Neural cell (in vitro differentiated cells): ENCODE results near the gene HPSE2. TPM values are rescaled to one million over a fixed set of nuclear protein-coding genes. Genes with fewer than 3 reads are reported as not detected.

ENCODE experiments used
- H2AFZ ChIP-seq: fragments of 200-600, 300-800 bp; sonication (generic), shearing (Covaris generic); 2 replicates; pipeline ENCODE4 v1.6.0; 2014; ENCODE audit warnings: low read depth, mild to moderate bottlenecking, antibody characterized with exemption, low read length, moderate library complexity
- H3F3A ChIP-seq: fragments of 200-600 bp; shearing (Covaris generic); 2 replicates; pipeline ENCODE4 v1.6.1; 2016; ENCODE audit warnings: mild to moderate bottlenecking, moderate library complexity, mixed read lengths, antibody characterized with exemption, low read length; ENCODE audit not compliant: insufficient read depth, poor library complexity, severe bottlenecking
- H3K27ac ChIP-seq: fragments of 200-600, 300-800 bp; sonication (generic), shearing (Covaris generic); 2 replicates; pipeline ENCODE4 v1.5.1; 2014; ENCODE audit warnings: mild to moderate bottlenecking, low read length, moderate library complexity
- H3K27me3 ChIP-seq: fragments of 300-800, 200-600 bp; sonication (generic), shearing (Covaris generic); 2 replicates; pipeline ENCODE4 v1.6.0; 2014; ENCODE audit warnings: mild to moderate bottlenecking, low read depth, low read length, moderate library complexity; ENCODE audit not compliant: insufficient read depth
- H3K36me3 ChIP-seq: fragments of 300-800, 200-600 bp; sonication (generic), shearing (Covaris generic); 2 replicates; pipeline ENCODE4 v1.5.1; 2014; ENCODE audit warnings: mild to moderate bottlenecking, antibody characterized with exemption, low read length, moderate library complexity; ENCODE audit not compliant: insufficient read depth
- H3K4me2 ChIP-seq: fragments of 300-800, 200-600 bp; sonication (generic), shearing (Covaris generic); 2 replicates; pipeline ENCODE4 v1.6.0; 2014; ENCODE audit warnings: mild to moderate bottlenecking, low read length
- H3K4me3 ChIP-seq: fragments of 300-800, 200-600 bp; sonication (generic), shearing (Covaris generic); 2 replicates; pipeline ENCODE4 v1.5.1; 2014; ENCODE audit warnings: mild to moderate bottlenecking, low read length, moderate library complexity
- H3K79me2 ChIP-seq: fragments of 200-600 bp; shearing (Covaris generic); replicated peaks from 2 replicates; pipeline ENCODE4 v1.6.0; 2014; ENCODE audit warnings: mild to moderate bottlenecking, low read length, moderate library complexity; ENCODE audit not compliant: insufficient read depth
- H3K9ac ChIP-seq: fragments of 300-800, 200-600 bp; sonication (generic), shearing (Covaris generic); 2 replicates; pipeline ENCODE4 v1.6.1; 2016; ENCODE audit warnings: mild to moderate bottlenecking, low read length, mixed read lengths
- H3K9me2 ChIP-seq: fragments of 200-600 bp; shearing (Covaris generic); 2 replicates; pipeline ENCODE4 v1.6.1; 2016; ENCODE audit warnings: mild to moderate bottlenecking, low read length, mixed read lengths; ENCODE audit not compliant: insufficient read depth
- H3K9me3 ChIP-seq: fragments of 200-600, 300-800 bp; sonication (generic), shearing (Covaris generic); 2 replicates; pipeline ENCODE4 v1.6.1; 2016; ENCODE audit warnings: mild to moderate bottlenecking, mixed run types, low read length, moderate library complexity, mixed read lengths
- H4K20me1 ChIP-seq: fragments of 200-600 bp; shearing (Covaris generic); 2 replicates; pipeline ENCODE4 v1.6.1; 2016; ENCODE audit warnings: mild to moderate bottlenecking, mixed run types; ENCODE audit not compliant: insufficient read depth
- CTCF ChIP-seq: fragments of 450-650 bp; IDR thresholded peaks from 2 replicates; pipeline ENCODE4 v1.5.1; 2014; ENCODE audit warnings: antibody characterized with exemption, mild to moderate bottlenecking, moderate library complexity; ENCODE audit not compliant: poor library complexity, severe bottlenecking
- EP300 ChIP-seq: fragments of 450-650 bp; conservative IDR thresholded peaks from 2 replicates; pipeline ENCODE4 v1.6.1; 2014; ENCODE audit warnings: antibody characterized with exemption, mild to moderate bottlenecking, moderate library complexity; ENCODE audit not compliant: poor library complexity, severe bottlenecking
- EZH2 ChIP-seq: fragments of 200-600, 300-800 bp; shearing (Covaris generic), sonication (generic); IDR thresholded peaks from 2 replicates; pipeline ENCODE4 v1.6.1; 2014; ENCODE audit warnings: antibody characterized with exemption, low read length, borderline replicate concordance, mild to moderate bottlenecking; ENCODE audit not compliant: insufficient read depth, poor library complexity, severe bottlenecking
- MXI1 ChIP-seq: fragments of 450-650 bp; conservative IDR thresholded peaks from 2 replicates; pipeline ENCODE4 v1.6.1; 2014; ENCODE audit warnings: antibody characterized with exemption, mild to moderate bottlenecking; ENCODE audit not compliant: poor library complexity, severe bottlenecking
- POLR2AphosphoS5 ChIP-seq: IDR thresholded peaks from 2 replicates; pipeline ENCODE4 v1.6.1; 2012
- RAD21 ChIP-seq: fragments of 450-650 bp; conservative IDR thresholded peaks from 2 replicates; pipeline ENCODE4 v1.6.1; 2014; ENCODE audit warnings: antibody characterized with exemption, mild to moderate bottlenecking, moderate library complexity
- REST ChIP-seq: IDR thresholded peaks from 2 replicates; pipeline ENCODE4 v1.6.1; 2012; ENCODE audit warnings: borderline replicate concordance
- SMC3 ChIP-seq: fragments of 450-650 bp; conservative IDR thresholded peaks from 2 replicates; pipeline ENCODE4 v1.6.1; 2014; ENCODE audit warnings: antibody characterized with exemption, mild to moderate bottlenecking, moderate library complexity; ENCODE audit not compliant: poor library complexity
- TAF1 ChIP-seq: IDR thresholded peaks from 2 replicates; pipeline ENCODE4 v1.6.1; 2012; ENCODE audit warnings: low read depth
- polyA plus RNA-seq: library from polyadenylated mRNA; depleted of rRNA; stranded (reverse); fragments of >200 nt; gene quantifications from 2 replicates; pipeline ENCODE4 v1.2.3, GENCODE V29; 2014

The HPSE2 gene
- polyA plus RNA-seq, 1 donor from 2014 or later = not detected

- no peaks in the 10 kb centered on the region for H3K27me3 ChIP-seq
- H3K9me2 ChIP-seq = no peaks in the 10 kb centered on the region
- H3K36me3 ChIP-seq = no peaks in the 10 kb centered on the region
- no peaks in the 10 kb centered on the region for H3K9me3 ChIP-seq
- no peaks in the 10 kb centered on the region for H4K20me1 ChIP-seq
- H3F3A ChIP-seq = no peaks in the 10 kb centered on the region
- H3K27ac ChIP-seq = no peak overlapping the region
- no peaks in the 10 kb centered on the region for H3K79me2 ChIP-seq
- no peak overlapping the region for H2AFZ ChIP-seq
- no peak overlapping the region for H3K4me3 ChIP-seq
- no peak overlapping the region for H3K4me2 ChIP-seq
- no peak for TF ChIP-seq EP300
- TF ChIP-seq EZH2 = no peak
- no peak for TF ChIP-seq MXI1
- no peak for TF ChIP-seq RAD21
- TF ChIP-seq POLR2AphosphoS5 = no peak
- no peak overlapping the region for H3K9ac ChIP-seq
Measured at GRCh38 chr10:99045671-99046070, 190.0 kb downstream of the HPSE2 start.

- no peaks in the 10 kb centered on the region for H3K27me3 ChIP-seq
- no peaks in the 10 kb centered on the region for H3K79me2 ChIP-seq
- H3K9ac ChIP-seq = no peak overlapping the region
- no peaks in the 10 kb centered on the region for H4K20me1 ChIP-seq
- no peaks in the 10 kb centered on the region for H3F3A ChIP-seq
- H3K4me3 ChIP-seq = no peak overlapping the region
- no peak overlapping the region for H3K4me2 ChIP-seq
- no peaks in the 10 kb centered on the region for H3K9me2 ChIP-seq
- H3K9me3 ChIP-seq = no peaks in the 10 kb centered on the region
- no peak overlapping the region for H2AFZ ChIP-seq
- TF ChIP-seq TAF1 (no peak), CTCF (no peak)
- H3K27ac ChIP-seq = no peak overlapping the region
- no peaks in the 10 kb centered on the region for H3K36me3 ChIP-seq
Measured at GRCh38 chr10:99042051-99042771, 193.4 kb downstream of the HPSE2 start.

GRCh38 chr10:99041468-99041867, 194.2 kb downstream of the HPSE2 start:
- Histone ChIP-seq H3K27ac (no peak overlapping the region), H3K36me3 (no peaks in the 10 kb centered on the region), H3K4me3 (no peak overlapping the region), H2AFZ (no peak overlapping the region), H3K27me3 (no peaks in the 10 kb centered on the region), H3K9me2 (no peaks in the 10 kb centered on the region), H3K9ac (no peak overlapping the region), H4K20me1 (no peaks in the 10 kb centered on the region), H3K4me2 (no peak overlapping the region), H3K79me2 (no peaks in the 10 kb centered on the region), H3K9me3 (no peaks in the 10 kb centered on the region), H3F3A (no peaks in the 10 kb centered on the region)
- no peak for TF ChIP-seq RAD21
- no peak for TF ChIP-seq REST
- no peak for TF ChIP-seq CTCF
- no peak for TF ChIP-seq POLR2AphosphoS5
- TF ChIP-seq MXI1 = no peak
- no peak for TF ChIP-seq SMC3
- no peak for TF ChIP-seq EZH2
- TF ChIP-seq EP300 = no peak
- TF ChIP-seq TAF1 = no peak
